HepG2 (cell line): ENCODE data around the gene SNX12. TPM values are rescaled to one million over a fixed set of nuclear protein-coding genes. Genes with fewer than 3 reads are reported as not detected.

ENCODE experiments used
- ATF7 ChIP-seq, 2 experiments: fragments of 450-650 bp in 1 of 2; sonication (generic) in 1 of 2; formaldehyde crosslinking in 1 of 2; IDR thresholded peaks; 2 replicates each; pipeline versions ENCODE4 v1.4.0 to v1.6.1; 2016 to 2020; ENCODE audit warnings: antibody characterized with exemption in 1 of 2, mild to moderate bottlenecking in 1 of 2, missing genetic modification reagents in 1 of 2
- BATF2 ChIP-seq: sonication (generic); formaldehyde crosslinking; IDR thresholded peaks from 2 replicates; pipeline ENCODE4 v1.8.0; 2022; ENCODE audit warnings: mild to moderate bottlenecking, missing genetic modification reagents, moderate library complexity
- BHLHE40 ChIP-seq: IDR thresholded peaks from 2 replicates; pipeline ENCODE4 v1.6.1; 2011; ENCODE audit warnings: low read length, improper control_type of control experiment
- DNMT3B ChIP-seq: conservative IDR thresholded peaks from 2 replicates; pipeline ENCODE4 v1.6.1; 2016; ENCODE audit warnings: missing biosample characterization, control low read depth
- HBP1 ChIP-seq: IDR thresholded peaks from 2 replicates; pipeline ENCODE4 v1.6.1; 2016; ENCODE audit warnings: low read depth, control low read depth
- PRDM15 ChIP-seq: sonication (generic); formaldehyde crosslinking; IDR thresholded peaks from 2 replicates; pipeline ENCODE4 v1.4.0; 2020; ENCODE audit warnings: missing genetic modification reagents
- ZNF30 ChIP-seq: sonication (generic); formaldehyde crosslinking; IDR thresholded peaks from 2 replicates; pipeline ENCODE4 v1.5.0; 2020; ENCODE audit warnings: mild to moderate bottlenecking, missing genetic modification reagents
- ZNF318 ChIP-seq: sonication (generic); formaldehyde crosslinking; IDR thresholded peaks from 2 replicates; pipeline ENCODE4 v1.4.0; 2020; ENCODE audit warnings: mild to moderate bottlenecking, missing genetic modification reagents
- polyA plus RNA-seq, 8 experiments: library from polyadenylated mRNA; depleted of rRNA in 3 of 8; stranded (reverse) in 7 of 8; unstranded in 1 of 8; fragments of >200 nt; fragmentation: Illumina TruSeq in 4 of 8; extraction: Trizol in 4 of 8; gene quantifications; 2 replicates each; pipeline versions ENCODE4 v1.2.1 to v1.2.3, GENCODE V29; 2011 to 2016; ENCODE audit warnings: low read depth in 4 of 8, missing spikeins in 1 of 8, mixed read lengths in 1 of 8; ENCODE audit not compliant: insufficient read depth in 1 of 8
- total RNA-seq, 5 experiments: library from RNA; depleted of rRNA; stranded (reverse); fragments of >200 nt; fragmentation: Illumina TruSeq; extraction: Trizol; gene quantifications; 2 replicates each; pipeline ENCODE4 v1.2.3, GENCODE V29; 2016; ENCODE audit warnings: low read depth in 1 of 5
- TF ChIP-seq, protein P1 (sequence below): IDR thresholded peaks from 2 replicates; pipeline ENCODE4 v1.6.1; 2016; ENCODE audit warnings: low read depth

The SNX12 gene
- total and polyA plus RNA-seq, 2 of the 13 experiments (the other 11 are each of a cell fraction or from before 2014, with no cell fraction given): 30.3 to 42.2 TPM

GRCh38 chrX:71082124-71082647, 14.1 kb upstream of the SNX12 start (continued):
- TF ChIP-seq BATF2 (no peak), ZNF318 (CRISPR knock-in tag) (no peak), BHLHE40 (no peak), ZNF30 (CRISPR knock-in tag) (no peak), PRDM15 (CRISPR knock-in tag) (no peak), DNMT3B (CRISPR knock-in tag) (no peak), ATF7 (IDR thresholded peaks at IDR 0.05) (0 out of 2 replicates have a peak, but pooled peaks have one; percentile 23), ATF7 (CRISPR knock-in tag; IDR thresholded peaks at IDR 0.05) (no peak), HBP1 (no peak)
- TF ChIP-seq, protein P1, sequence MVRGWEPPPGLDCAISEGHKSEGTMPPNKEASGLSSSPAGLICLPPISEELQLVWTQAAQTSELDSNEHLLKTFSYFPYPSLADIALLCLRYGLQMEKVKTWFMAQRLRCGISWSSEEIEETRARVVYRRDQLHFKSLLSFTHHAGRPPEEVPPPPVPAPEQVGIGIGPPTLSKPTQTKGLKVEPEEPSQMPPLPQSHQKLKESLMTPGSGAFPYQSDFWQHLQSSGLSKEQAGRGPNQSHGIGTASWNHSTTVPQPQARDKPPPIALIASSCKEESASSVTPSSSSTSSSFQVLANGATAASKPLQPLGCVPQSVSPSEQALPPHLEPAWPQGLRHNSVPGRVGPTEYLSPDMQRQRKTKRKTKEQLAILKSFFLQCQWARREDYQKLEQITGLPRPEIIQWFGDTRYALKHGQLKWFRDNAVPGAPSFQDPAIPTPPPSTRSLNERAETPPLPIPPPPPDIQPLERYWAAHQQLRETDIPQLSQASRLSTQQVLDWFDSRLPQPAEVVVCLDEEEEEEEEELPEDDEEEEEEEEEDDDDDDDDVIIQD: no peak
